ENCODE results near the gene PHLDA1. TPM values are rescaled to one million over a fixed set of nuclear protein-coding genes. Genes with fewer than 3 reads are reported as not detected.
A peak's percentile ranks its signal among the peaks of the same experiment; 100 is the strongest.

Gene PHLDA1
- total RNA-seq, 1 donor from 2014 or later = 22.8 TPM

DNA sequence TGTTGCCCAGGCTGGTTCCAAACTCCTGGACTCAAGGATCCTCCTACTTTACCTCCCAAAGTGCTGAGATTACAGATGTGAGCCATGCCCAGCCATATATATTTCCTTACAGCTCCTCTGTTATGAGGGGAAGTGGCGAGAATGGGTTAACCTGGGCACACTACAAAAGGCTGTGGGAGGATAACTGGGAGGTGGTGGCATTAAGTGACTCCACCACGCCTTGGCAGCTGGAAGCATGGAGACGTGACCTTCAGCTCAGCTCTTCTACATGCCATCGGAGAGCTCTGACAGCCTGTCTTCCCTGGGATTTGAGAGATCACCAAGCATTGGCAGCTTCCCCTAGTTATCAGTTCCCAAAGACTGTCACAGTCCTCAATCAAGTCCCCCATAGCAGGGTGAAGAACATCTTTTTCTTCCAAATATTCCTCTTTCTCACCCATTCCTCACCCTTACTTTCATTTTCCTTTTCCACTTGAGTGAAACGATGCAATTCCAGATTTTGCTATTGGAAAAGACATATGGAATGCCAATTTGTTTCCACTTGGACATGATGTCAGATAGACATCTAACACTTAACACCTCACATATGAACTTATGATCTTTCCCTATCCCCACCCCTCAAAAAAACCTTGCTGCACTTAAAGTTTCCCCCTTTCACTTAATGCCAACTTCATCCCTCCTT is 48.5 kb downstream of the PHLDA1 start:
- H3K27ac ChIP-seq (replicated peaks) = peak overlapping the region; percentile 44
- no peaks in the 10 kb centered on the region for H3K36me3 ChIP-seq
- H3K27me3 ChIP-seq (ENCODE audit: low read depth) = no peaks in the 10 kb centered on the region
- peak; percentile 22 for DNase-seq
- peak overlapping the region; percentile 36 for H3K4me3 ChIP-seq
- TF ChIP-seq, protein P1, sequence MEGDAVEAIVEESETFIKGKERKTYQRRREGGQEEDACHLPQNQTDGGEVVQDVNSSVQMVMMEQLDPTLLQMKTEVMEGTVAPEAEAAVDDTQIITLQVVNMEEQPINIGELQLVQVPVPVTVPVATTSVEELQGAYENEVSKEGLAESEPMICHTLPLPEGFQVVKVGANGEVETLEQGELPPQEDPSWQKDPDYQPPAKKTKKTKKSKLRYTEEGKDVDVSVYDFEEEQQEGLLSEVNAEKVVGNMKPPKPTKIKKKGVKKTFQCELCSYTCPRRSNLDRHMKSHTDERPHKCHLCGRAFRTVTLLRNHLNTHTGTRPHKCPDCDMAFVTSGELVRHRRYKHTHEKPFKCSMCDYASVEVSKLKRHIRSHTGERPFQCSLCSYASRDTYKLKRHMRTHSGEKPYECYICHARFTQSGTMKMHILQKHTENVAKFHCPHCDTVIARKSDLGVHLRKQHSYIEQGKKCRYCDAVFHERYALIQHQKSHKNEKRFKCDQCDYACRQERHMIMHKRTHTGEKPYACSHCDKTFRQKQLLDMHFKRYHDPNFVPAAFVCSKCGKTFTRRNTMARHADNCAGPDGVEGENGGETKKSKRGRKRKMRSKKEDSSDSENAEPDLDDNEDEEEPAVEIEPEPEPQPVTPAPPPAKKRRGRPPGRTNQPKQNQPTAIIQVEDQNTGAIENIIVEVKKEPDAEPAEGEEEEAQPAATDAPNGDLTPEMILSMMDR (IDR thresholded peaks at IDR 0.05; ENCODE audit: borderline replicate concordance) = no peak
- peaks cover 32% of the 10 kb centered on the region for H3K4me1 ChIP-seq
- H3K9me3 ChIP-seq (replicated peaks) = peaks cover 6% of the 10 kb centered on the region
- intact Hi-C loops (cut with micrococcal nuclease) = no loop called here

DNA sequence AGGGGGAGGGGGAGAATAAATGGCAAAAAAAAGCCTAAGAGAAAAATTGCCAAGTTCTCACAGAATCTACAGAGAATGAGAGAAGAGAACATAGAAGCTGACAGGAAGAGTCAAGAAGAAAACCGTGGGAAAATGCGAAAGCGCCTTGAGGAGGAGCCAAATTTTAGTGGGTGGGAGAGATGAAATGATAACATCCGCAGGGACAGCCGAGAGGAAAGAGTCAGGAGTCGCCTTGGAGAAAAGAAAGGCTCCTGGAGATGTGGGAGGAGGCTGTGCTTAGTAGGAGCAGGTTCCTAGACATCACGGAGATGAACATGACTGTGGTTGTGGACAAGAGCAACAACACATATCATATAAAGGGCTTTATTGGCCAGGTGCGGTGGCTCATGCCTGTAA is 49.4 kb downstream of the PHLDA1 start:
- H3K27ac ChIP-seq (replicated peaks) = peak overlapping the region; percentile 44
- TF ChIP-seq, protein P1 (IDR thresholded peaks at IDR 0.05; ENCODE audit: borderline replicate concordance) = no peak
- peak; percentile 18 for DNase-seq
- intact Hi-C loops (cut with micrococcal nuclease) = no loop called here
- H3K4me3 ChIP-seq = no peak overlapping the region
- no peaks in the 10 kb centered on the region for H3K36me3 ChIP-seq
- no peaks in the 10 kb centered on the region for H3K27me3 ChIP-seq (ENCODE audit: low read depth)
- H3K4me1 ChIP-seq = peaks cover 39% of the 10 kb centered on the region
- H3K9me3 ChIP-seq (replicated peaks) = no peaks in the 10 kb centered on the region

DNA sequence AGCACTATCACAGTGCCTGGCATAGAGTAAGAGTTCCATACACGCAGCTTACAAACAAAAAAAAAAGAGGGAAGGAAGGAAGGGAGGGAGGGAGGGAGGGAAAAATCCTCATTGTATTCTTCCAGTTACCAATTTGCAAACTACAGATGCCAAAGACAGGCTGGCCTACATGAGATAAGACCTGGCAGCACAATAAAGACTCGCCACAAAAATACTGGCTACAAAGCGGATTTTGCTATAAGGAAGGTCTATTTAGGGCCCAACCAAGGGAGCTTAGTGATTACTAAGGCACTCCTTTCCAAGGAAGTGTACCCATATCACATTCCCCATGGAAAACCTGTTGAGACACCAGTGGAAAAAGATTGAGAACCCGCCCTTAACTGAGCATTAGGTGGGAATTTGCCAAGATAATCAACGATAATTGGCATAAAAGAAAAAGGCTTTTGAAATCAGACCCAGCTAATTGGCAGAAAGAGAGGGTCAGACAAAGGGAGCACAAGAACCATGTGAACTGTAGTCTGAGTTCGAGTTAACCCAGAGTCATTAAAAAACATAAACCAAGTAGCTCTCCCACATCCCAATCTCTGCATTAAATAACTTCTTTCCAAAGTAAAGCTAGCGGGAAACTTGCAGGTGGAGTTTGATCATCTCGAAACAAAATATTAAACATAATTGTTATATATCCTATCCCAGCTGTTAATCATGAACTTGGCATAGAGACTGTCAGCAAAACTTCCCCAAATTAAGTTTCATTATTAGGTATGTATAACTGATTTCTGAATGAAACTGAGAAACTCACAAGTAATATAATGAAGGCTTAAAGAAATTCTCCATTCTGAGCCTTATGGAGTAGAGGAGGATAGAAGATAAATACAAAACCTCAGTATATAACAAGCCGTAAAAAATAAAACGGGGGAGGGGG is 50.1 kb downstream of the PHLDA1 start:
- Histone ChIP-seq H3K36me3 (no peaks in the 10 kb centered on the region), H3K27ac (replicated peaks) (peak overlapping the region; percentile 44), H3K9me3 (replicated peaks) (no peaks in the 10 kb centered on the region), H3K27me3 (ENCODE audit: low read depth) (no peaks in the 10 kb centered on the region), H3K4me1 (peaks cover 39% of the 10 kb centered on the region), H3K4me3 (no peak overlapping the region)
- no peak for DNase-seq
- intact Hi-C loops (cut with micrococcal nuclease) = no loop called here
- TF ChIP-seq, protein P1 (IDR thresholded peaks at IDR 0.05; ENCODE audit: borderline replicate concordance) = no peak

DNA sequence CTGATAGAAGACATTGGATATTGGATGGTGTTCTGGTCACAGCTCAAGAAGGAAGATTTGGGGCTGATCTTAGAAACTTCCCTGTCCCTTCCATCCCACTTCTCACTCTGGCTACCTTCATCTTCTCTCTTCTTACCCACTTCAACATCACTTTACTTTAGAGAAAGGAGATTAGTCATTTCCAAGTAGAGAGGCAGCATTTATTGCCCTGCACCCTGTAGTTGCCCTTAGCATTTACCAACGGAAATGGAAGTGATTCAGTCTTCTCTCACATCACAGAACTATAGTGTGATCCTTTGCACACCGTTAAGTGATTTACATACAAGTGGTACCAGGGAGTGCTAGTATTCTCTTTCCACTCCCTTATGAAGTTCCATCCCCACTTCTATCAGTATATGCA is 52.4 kb downstream of the PHLDA1 start:
- no peaks in the 10 kb centered on the region for H3K36me3 ChIP-seq
- no peak overlapping the region for H3K4me3 ChIP-seq
- intact Hi-C loops (cut with micrococcal nuclease) = no loop called here
- TF ChIP-seq, protein P1 (IDR thresholded peaks at IDR 0.05; ENCODE audit: borderline replicate concordance) = no peak
- no peaks in the 10 kb centered on the region for H3K9me3 ChIP-seq (replicated peaks)
- H3K27me3 ChIP-seq (ENCODE audit: low read depth) = no peaks in the 10 kb centered on the region
- no peak for DNase-seq
- H3K4me1 ChIP-seq = peaks cover 50% of the 10 kb centered on the region
- H3K27ac ChIP-seq (replicated peaks) = peak overlapping the region; percentile 81

DNA sequence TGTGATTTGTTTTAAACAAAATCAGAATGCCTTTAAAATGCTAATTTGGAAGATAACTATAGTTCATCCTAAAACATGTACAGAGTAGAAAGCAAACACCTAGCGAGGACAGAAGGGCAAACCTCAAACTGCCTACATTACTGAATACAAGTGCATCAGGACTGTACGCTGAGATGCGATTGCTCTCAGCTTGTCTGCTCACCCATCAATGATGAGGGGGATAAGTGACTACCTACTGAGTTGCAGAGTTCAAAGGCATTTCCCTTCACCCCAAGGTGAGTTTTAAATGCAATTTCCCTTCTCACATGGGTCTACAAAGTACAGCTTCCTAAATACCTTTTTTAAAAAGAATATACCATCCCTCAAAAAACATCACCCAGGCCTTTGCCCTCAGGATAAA is 52.9 kb downstream of the PHLDA1 start:
- TF ChIP-seq, protein P1 (IDR thresholded peaks at IDR 0.05; ENCODE audit: borderline replicate concordance) = no peak
- no peak overlapping the region for H3K4me3 ChIP-seq
- intact Hi-C loops (cut with micrococcal nuclease) = no loop called here
- DNase-seq = no peak
- H3K27me3 ChIP-seq (ENCODE audit: low read depth) = no peaks in the 10 kb centered on the region
- no peaks in the 10 kb centered on the region for H3K9me3 ChIP-seq (replicated peaks)
- H3K27ac ChIP-seq (replicated peaks) = peak overlapping the region; percentile 81
- no peaks in the 10 kb centered on the region for H3K36me3 ChIP-seq
- H3K4me1 ChIP-seq = peaks cover 50% of the 10 kb centered on the region

All from left ventricle myocardium inferior (tissue), 1 donor.